ENCODE measurements around the gene ZC3H8.

Gene ZC3H8

GRCh38 chr2:112195167-112195766, 59.6 kb downstream of the ZC3H8 start:
- no peak for DNase-seq (ENCODE audit: low read depth in 2 of 2)

DNA sequence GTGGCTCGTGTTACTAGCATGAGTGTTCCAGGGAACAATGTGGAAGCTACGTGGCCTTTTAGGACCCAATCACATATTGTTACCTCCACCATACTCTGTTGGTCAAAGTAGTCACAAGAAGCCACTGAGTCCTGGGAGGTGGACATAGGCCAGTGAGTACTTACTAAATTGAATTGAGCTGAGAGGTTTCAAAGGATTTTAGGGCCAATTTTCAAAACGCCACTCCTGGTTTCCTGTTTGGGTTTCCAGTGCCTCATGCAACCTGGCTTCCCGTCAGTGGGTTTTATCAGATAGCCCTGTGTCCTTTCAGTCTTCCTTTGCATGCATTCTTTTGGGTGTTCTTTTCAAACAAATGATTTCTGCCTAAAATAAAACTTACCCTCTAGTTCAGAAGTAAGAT, 60.4 kb downstream of the ZC3H8 start:
- no peak for DNase-seq (ENCODE audit: low read depth in 2 of 2)

- no peak for DNase-seq (ENCODE audit: low read depth in 2 of 2)
Observed at GRCh38 chr2:112194028-112194427, 60.8 kb downstream of the ZC3H8 start.

DNA sequence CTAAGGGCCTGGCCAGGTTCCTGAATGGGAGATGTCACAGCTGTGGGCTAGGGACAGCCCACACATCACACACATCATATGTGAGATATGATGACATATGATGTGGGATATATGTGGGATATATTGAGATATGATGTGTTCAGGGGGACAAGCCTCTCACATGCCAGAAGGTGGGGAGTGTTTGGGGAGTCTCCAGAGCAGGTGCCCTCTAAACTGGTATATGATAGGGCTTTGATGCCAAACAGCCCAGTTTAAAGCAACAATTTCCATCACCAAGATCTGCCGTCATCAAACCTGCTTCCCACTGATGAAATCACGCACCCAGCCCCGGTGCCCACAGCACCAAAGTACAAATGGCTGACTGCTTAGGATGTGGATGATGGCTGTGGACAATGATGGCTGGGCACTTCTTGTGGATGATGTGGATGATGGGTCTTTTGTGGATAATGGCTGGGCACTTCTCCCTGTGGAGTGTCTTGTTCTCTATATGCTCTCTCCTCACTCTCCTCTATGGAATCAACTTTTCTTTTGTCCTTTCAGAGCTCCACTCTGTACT, 65.8 kb downstream of the ZC3H8 start:
- DNase-seq (ENCODE audit: low read depth in 2 of 2): no peak

- peak; percentile 71 to 80 for DNase-seq (ENCODE audit: low read depth in 2 of 2)
Observed at GRCh38 chr2:112187805-112188596, 66.8 kb downstream of the ZC3H8 start.

DNA sequence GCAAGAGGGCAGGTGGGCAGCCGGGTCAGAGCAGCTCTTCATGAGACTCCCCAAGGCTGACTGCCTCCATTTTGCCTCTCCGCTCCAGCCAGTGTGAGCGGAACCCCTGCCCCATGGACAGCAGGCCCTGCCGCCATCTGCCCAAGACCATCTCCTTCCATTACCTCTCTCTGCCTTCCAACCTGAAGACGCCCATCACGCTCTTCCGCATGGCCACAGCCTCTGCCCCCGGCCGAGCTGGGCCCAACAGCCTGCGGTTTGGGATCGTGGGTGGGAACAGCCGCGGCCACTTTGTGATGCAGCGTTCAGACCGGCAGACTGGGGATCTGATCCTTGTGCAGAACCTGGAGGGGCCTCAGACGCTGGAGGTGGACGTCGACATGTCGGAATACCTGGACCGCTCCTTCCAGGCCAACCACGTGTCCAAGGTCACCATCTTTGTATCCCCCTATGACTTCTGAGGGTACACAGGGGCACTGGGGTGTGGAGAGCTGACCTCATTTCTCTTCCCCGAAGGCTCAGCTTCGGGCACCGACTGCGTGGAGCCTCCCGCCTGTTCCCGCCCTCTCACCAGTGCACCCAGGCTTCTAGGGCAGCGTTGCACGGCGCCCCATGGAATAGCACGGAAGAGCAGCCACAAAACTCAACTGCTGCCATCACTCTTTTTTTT, 67.7 kb downstream of the ZC3H8 start:
- DNase-seq (ENCODE audit: low read depth in 2 of 2): no peak

DNA sequence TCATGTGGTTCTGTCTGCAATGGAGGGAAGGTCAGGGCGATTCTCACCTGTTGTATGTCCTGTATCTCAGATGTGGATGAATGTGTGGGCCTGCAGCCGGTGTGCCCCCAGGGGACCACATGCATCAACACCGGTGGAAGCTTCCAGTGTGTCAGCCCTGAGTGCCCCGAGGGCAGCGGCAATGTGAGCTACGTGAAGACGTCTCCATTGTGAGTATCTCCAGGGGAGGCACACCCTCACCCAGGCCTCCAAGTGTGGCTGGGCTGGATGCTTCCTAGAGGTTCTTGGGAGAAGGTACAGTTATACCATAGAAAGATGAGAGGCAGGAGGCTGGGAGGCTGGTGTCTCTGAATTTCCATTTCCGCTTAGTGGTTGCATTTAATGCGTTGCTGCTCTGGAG, 69.7 kb downstream of the ZC3H8 start:
- DNase-seq (ENCODE audit: low read depth in 2 of 2): no peak

DNA sequence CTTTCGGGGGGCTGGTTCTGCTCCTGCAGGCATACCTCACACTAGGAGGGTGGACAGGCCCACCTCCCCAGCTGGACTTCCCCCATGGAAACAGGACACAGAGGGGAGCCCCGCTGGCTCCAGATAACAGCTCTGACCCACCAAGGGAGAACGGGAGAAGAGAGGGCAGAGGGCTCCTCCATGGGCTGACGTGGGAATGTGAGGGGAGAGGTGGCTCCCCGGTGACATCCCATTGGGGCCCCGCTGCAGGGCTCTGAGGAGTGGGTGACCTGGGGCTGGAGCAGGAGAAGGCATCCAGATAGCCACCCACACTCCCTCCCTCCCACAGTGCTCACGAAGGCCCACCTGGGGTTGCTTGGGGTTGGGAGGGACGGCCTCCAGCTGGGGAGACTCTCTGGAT, 70.7 kb downstream of the ZC3H8 start:
- no peak for DNase-seq (ENCODE audit: low read depth in 2 of 2)

GRCh38 chr2:112183327-112184025, 71.4 kb downstream of the ZC3H8 start:
- no peak for DNase-seq (ENCODE audit: low read depth in 2 of 2)

GRCh38 chr2:112182581-112183034, 72.2 kb downstream of the ZC3H8 start:
- DNase-seq (ENCODE audit: low read depth in 2 of 2): no peak

GRCh38 chr2:112181571-112182290, 73.1 kb downstream of the ZC3H8 start:
- DNase-seq (ENCODE audit: low read depth in 2 of 2): peak in 1 of 2 donors; percentile 41

GRCh38 chr2:112175958-112176573, 78.8 kb downstream of the ZC3H8 start:
- no peak for DNase-seq (ENCODE audit: low read depth in 2 of 2)

DNA sequence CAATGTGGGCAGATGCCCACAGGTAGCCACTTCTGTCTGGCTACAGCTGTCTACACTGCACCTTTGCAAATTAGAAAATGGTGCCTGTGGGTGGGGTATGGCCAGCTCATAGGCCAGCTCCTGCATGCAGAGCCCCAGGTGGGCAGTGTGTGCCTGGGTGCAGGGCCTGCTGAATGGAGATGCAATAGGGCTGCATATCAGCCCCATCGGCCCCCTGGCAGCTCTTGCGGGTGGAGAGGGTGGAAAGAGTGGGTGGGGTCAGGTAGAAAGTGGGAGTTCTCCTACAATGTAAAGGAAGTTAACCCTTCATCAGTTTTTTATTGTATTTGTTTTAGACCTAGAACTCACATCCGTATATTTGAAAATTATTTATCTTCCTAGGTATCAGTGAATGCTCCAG, 79.5 kb downstream of the ZC3H8 start:
- DNase-seq (ENCODE audit: low read depth in 2 of 2): no peak

DNA sequence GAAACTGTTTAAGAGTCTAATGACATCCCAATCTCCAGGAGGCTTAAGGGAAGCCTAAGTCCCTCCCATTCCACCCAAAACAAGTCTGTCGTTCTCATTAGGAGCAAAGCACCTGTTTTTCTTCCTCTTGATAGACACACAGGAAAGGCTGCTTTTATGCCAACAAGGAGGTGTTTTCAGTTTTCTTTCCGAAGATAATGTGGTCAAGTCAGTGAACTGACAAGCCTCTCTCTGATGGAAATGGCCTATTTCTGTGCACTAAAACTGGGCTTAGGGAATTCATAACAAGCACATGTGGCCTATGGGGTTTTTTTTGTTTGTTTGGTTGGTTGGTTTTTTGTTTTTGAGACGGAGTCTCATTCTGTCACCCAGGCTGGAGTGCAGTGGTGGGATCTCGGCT, 80.5 kb downstream of the ZC3H8 start:
- DNase-seq (ENCODE audit: low read depth in 2 of 2): no peak

GRCh38 chr2:112173646-112174319, 81.1 kb downstream of the ZC3H8 start:
- no peak for DNase-seq (ENCODE audit: low read depth in 2 of 2)

GRCh38 chr2:112170495-112170894, 84.3 kb downstream of the ZC3H8 start:
- no peak for DNase-seq (ENCODE audit: low read depth in 2 of 2)

- no peak for DNase-seq (ENCODE audit: low read depth in 2 of 2)
Observed at GRCh38 chr2:112168422-112169124, 86.3 kb downstream of the ZC3H8 start.

GRCh38 chr2:112166806-112167499, 87.9 kb downstream of the ZC3H8 start:
- DNase-seq (ENCODE audit: low read depth in 2 of 2): no peak

GRCh38 chr2:112165296-112165695, 89.5 kb downstream of the ZC3H8 start:
- no peak for DNase-seq (ENCODE audit: low read depth in 2 of 2)

Measured in stimulated activated CD8-positive, alpha-beta memory T cell treated with anti-CD3 and anti-CD28 coated beads, Interleukin-7, amount 100 ng/mL, for 4 hours (primary cell).